Endometrial microvascular endothelial cells (primary cell): ENCODE measurements around the gene EDEM2. TPM values are rescaled to one million over a fixed set of nuclear protein-coding genes. Genes with fewer than 3 reads are reported as not detected.
"Not testable (repeated sequence)": the region's sequence is repeated elsewhere in the genome, so short reads cannot be mapped to it uniquely, and the experiment has no call there.

Experiments used
- in situ Hi-C: cut with HindIII; loops from 2 replicates; pipeline ENCODE4 v1.10.0; 2017; ENCODE audit warnings: low sequenced_read_pairs, low pct_unique_long_range_greater_than_20kb; ENCODE audit errors: inconsistent ontology term
- total RNA-seq: library from RNA; depleted of rRNA; stranded (reverse); fragments of >200 nt; gene quantifications from one replicate; pipeline ENCODE4 v1.2.3, GENCODE V29; 2015; ENCODE audit errors: inconsistent ontology term

Gene EDEM2
- total RNA-seq = 67.7 TPM

DNA sequence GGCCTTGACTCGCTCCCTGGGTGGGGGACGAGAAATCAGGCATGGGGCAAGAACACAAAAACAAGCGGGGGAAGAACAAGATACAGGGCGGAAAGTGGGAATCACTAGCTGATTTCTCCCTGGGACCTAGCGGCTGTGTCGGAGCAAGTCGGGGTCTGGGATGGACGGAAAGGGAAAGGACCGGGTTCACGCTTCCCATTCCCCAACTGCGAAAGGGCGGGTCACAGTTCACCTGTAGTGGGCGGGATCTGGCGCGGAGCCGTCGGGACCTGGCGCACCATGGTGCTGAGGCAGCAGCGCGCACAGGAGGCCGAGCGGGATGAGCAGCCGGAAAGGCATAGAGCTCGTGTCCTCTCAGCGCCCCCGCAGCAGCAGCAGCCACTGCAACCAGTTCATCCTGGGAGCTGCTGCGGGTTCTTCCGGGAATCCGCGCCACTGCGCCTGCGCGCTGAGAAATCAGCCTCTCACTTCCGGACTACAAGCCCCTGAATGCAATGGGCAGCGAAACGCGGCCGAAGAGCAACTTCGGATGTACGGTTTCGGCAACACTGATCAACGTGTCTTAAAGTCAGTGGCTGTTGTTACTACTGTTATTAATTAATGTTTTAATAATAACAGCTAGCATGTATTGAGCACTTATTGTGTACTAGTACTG, at the start of gene EDEM2:
Gene EDEM2, minus strand, starts transcription at position 417 of the 655 bp plus-strand sequence. Its CDS starts 78 bp downstream, at position 339.
- in situ Hi-C loops = no loop called here

DNA sequence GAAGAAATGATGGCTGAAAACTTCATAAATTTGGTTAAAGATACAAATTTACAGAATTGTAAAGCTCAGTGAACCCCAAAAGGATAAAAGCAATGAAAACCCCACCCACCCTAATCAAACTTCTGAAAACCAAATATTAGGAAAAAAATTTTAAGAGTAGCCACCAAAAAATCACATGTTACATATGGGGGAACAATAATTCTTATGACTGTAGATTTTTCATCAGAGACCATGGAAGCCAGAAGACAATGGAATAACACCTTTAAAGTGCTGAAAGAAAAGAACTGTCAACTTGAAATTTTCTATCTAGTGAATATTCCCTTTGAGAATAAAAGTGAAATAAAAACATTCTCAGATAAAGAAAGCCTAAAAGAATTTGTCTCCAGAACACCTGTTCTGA, 49.2 kb upstream of the EDEM2 start:
- in situ Hi-C loops = no loop called here

- in situ Hi-C loops = not testable (repeated sequence)
Measured at GRCh38 chr20:35193031-35193791, 46.1 kb upstream of the EDEM2 start.

- in situ Hi-C loops = no loop called here
Measured at GRCh38 chr20:35192118-35192872, 45.2 kb upstream of the EDEM2 start.

DNA sequence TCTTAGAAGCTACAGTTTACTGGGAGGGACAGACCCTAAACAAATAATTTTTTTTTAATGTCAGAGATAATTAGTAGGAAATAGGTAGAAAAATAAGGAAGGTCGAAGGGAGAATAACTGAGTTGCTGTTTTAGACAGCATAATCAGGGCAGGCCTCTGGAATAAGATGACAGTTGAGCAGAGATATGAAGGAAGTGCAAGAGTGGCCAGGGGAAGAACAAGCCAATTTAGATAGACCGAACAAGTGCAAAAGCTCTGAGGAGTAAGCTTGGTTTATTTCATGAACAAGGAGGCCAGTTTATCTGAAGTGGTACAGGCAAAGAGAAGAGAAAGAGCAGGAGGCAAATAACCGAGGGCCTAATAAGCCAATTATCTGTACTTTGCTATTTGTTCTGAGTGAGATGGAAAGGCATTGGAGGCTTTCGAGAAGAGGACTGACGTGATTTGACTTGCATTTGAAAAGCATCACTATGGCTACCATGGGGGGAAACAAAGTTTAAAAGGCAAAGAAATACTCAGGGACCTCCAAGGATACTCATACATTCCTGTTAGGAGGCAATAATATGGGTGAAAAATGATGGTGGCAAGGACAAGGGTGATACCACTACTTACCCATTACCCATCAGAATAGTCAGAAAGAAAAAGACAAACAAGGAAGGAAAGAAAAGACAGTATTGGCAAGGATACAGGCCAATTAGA, 44.4 kb upstream of the EDEM2 start:
- in situ Hi-C loops = no loop called here

- in situ Hi-C loops = no loop called here
Measured at GRCh38 chr20:35190556-35190955, 43.4 kb upstream of the EDEM2 start.

GRCh38 chr20:35189223-35189622, 42.1 kb upstream of the EDEM2 start:
- in situ Hi-C loops = not testable (repeated sequence)

DNA sequence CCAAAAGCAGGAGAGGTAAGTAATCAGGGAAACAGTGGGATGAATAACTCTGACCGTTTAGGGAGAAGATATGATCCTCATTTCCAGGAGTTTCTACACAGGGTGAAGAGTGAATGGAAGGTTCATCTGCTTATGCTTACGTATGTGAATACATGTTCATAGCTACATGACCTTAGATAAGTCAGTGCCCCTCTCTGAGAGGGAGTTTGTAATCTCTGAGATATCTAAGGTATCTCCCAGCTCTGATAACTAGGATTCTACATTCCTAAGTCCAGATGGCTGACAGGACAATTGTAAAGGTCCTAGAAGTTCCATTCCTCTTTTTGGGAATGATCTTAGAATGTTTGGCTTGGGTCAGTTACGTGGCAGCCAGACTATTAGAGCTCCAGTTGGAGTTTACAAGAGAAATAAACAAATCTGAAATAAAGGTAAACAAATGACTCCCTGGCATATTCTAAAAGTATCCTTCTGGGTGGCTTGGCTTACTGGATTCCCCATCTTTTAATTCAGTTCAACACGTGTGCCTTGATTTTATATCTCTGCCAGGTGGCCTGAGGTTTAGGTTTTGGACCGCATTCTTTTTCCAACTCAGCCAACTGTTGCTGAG, 40.6 kb upstream of the EDEM2 start:
- in situ Hi-C loops = no loop called here

GRCh38 chr20:35186691-35187289, 39.7 kb upstream of the EDEM2 start:
- in situ Hi-C loops = not testable (repeated sequence)

GRCh38 chr20:35181731-35182130, 34.6 kb upstream of the EDEM2 start:
- in situ Hi-C loops = no loop called here

GRCh38 chr20:35180266-35180665, 33.1 kb upstream of the EDEM2 start:
- in situ Hi-C loops = no loop called here

- in situ Hi-C loops = no loop called here
Measured at GRCh38 chr20:35179292-35180212, 32.4 kb upstream of the EDEM2 start.

- in situ Hi-C loops = no loop called here
Measured at GRCh38 chr20:35176132-35176531, 29.0 kb upstream of the EDEM2 start.

GRCh38 chr20:35174458-35175216, 27.5 kb upstream of the EDEM2 start:
- in situ Hi-C loops = no loop called here

DNA sequence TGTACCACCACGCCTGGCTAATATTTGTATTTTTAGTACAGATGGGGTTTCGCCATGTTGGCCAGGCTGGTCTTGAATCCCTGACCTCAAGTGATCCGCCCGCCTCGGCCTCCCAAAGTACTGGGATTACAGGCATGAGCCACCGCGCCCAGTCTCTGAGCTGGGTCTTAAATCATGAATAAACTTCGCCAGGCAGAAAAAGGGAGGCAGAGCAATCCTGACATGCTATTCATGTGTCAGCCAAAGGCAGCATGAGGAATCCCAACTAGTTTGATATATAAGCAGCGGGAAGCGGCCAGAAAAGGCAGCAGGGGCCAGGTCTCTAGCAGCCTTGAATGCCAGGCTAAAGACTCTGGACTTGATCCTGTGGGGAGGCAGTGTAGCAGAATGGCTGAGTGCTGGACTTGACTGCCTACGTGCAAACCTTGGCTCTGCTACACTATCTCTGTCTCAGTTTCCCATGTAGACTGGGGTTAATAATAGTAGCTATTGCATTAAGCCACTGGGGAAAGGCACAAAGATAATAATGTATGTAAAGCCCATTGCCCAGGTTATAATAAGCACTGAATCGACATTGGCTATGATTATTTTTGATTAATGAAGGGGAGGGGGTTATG, 26.5 kb upstream of the EDEM2 start:
- in situ Hi-C loops = no loop called here

DNA sequence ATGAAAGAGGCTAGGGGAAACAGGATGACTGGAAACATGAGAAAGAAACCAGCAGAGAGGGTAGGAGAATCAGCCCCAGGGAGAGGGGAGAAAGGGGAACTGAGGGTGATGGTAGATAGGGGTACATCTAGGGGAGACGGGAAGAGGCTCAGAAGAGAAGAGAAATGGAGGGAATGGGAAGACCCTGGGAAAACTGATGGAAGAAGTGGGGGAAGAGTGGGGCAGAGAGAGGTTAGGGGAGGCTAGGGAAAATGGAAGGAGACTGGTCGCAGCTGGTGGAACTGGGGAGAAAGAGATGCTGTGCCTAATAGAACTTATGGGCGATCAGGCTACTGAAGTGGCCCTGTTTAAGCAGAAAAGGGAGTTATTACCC, 25.3 kb upstream of the EDEM2 start:
- in situ Hi-C loops = no loop called here
